GM13977 (cell line): Measurements from ENCODE around the gene CTSO.
A peak's percentile ranks its signal among the peaks of the same experiment; 100 is the strongest.

Source experiments
- DNase-seq: peaks from one replicate; pipeline ENCODE4 v3.0.0; 2012; ENCODE audit warnings: low spot score
- in situ Hi-C: fragments of 300-500 bp; cut with MboI; formaldehyde crosslinking; loops from one replicate; pipeline ENCODE4 v1.12.0; 2022; ENCODE audit warnings: low sequenced_read_pairs, low pct_unique_long_range_greater_than_20kb, mixed read lengths, inconsistent platforms; ENCODE audit not compliant: unreplicated experiment
- TF ChIP-seq, protein P1 (sequence below): IDR thresholded peaks from 2 replicates; pipeline ENCODE4 v1.5.1; 2012; ENCODE audit warnings: mild to moderate bottlenecking, control low read depth; ENCODE audit not compliant: insufficient read depth; ENCODE audit errors: extremely low read depth, missing control alignments

The CTSO gene

DNA sequence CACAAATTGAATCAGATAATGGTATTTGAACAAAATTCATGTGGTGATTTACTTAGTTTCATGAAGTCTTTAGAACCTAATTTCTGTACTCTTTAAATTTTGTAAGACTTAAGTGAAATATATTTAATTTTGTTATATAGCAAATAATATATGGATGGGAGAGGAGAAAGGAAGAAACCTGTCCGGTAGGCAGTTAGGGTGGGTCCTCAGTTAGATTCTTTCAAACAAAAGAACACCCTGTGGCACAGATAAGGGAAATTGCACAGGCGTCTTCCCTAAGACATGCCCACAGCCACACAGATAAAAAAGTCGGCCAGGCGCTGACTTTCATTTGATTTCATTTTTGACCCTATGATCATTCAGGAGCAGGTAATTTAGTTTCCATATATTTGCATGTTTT lies 25.1 kb upstream of the CTSO start:
- no peak for DNase-seq
- in situ Hi-C loops: no loop called here
- TF ChIP-seq, protein P1, sequence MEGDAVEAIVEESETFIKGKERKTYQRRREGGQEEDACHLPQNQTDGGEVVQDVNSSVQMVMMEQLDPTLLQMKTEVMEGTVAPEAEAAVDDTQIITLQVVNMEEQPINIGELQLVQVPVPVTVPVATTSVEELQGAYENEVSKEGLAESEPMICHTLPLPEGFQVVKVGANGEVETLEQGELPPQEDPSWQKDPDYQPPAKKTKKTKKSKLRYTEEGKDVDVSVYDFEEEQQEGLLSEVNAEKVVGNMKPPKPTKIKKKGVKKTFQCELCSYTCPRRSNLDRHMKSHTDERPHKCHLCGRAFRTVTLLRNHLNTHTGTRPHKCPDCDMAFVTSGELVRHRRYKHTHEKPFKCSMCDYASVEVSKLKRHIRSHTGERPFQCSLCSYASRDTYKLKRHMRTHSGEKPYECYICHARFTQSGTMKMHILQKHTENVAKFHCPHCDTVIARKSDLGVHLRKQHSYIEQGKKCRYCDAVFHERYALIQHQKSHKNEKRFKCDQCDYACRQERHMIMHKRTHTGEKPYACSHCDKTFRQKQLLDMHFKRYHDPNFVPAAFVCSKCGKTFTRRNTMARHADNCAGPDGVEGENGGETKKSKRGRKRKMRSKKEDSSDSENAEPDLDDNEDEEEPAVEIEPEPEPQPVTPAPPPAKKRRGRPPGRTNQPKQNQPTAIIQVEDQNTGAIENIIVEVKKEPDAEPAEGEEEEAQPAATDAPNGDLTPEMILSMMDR: no peak

DNA sequence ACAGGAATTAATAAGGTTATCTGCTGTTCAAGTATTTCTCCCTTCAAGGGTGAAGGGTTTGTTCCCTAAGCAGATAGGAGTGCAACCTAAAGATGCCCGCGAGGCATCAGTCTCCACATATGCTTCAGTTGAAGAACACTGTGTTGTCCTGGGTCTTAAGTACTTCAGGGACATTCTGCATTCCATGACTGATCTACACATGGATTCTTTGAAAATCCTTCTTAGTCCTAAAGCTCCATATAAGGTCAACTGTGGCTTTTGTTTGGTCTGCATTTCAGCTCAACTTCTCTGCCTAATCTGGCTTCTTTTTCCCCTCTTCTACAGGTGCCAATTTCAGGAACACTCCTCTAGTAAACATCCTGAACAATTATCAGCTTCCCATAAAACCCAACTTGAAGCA lies 21.8 kb upstream of the CTSO start:
- in situ Hi-C loops: no loop called here
- TF ChIP-seq, protein P1: no peak

DNA sequence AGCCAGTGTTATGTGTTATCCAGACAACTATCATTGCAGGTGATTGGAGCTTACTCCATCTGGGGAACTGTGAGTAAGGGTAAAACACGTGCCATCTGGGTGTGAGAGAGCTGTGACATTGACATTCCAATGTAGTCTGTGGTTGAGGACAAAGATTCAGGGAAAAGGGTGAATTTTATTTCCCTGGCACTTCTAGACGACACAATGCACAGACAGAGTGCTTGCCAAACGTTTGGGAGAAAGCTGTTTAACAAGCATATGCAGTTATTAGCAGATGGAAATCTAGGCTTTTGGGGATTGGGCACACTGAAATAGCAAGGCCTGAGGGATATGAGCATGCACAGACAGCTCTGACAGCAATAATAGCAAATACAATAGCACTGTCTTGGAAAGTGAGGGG lies 21.3 kb upstream of the CTSO start:
- TF ChIP-seq, protein P1: no peak
- no peak for DNase-seq
- in situ Hi-C loops: loop anchor here (25.0 kb wide), 1 partner anchor 412 kb away; no protein-coding TSS in a partner anchor

More for the DNA sequence above, 21.8 kb upstream of the CTSO start:
- no peak for DNase-seq

DNA sequence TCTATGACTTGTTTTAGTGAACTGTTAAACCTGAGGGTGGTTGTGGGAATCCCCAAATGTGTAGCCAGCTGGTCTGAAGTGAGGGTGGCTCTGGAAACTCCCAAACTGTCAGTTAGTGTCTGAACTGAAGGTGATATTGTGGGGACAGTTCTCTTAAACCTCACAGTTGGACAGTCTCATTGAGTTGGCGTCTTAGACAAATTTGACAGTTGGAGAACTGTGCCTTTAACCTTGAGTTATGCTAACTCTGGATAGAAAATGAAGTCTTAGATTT lies 20.7 kb upstream of the CTSO start:
- TF ChIP-seq, protein P1: no peak
- DNase-seq: peak; percentile 45
- in situ Hi-C loops: loop anchor here (25.0 kb wide), 1 partner anchor 413 kb away; no protein-coding TSS in a partner anchor

DNA sequence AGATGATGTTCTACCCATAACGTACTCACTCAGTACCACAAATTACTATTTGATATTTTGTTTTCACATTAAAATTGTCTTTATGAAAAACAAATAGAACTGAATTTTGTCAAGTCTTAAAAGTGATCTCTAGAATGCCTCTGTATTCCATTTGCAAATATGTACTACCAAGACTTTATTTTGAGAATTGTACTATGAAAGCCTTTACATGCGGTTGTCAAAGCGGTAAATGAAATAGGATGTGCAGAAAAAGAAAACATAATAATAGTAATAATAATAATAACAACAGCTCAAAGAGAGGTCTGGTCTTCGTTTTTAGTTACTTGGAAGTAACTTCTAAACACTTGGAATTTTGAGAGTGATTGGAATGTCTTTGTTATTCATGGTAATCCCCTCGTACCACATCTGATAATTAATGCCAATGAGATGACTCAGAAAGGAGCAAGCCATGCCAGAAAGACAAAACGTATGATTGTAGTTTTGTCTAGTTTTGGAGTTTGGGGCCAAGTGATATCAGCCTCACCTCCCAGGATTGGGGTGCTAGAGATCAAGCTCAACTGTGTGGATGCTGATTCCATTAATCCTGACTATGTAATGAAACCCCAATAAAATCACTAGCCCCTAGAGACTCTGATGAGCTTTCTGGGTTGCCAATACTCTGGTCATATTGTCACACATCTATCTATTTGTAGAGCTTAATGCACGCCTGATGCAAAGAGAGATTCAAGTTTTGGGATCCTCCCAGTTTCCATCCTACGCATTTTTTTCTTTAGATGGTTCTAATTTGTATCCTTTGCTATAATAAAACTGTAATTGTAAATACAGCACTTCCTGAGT lies 20.2 kb upstream of the CTSO start:
- no peak for DNase-seq
- TF ChIP-seq, protein P1: no peak
- in situ Hi-C loops: loop anchor here (25.0 kb wide), 1 partner anchor 413 kb away; no protein-coding TSS in a partner anchor

DNA sequence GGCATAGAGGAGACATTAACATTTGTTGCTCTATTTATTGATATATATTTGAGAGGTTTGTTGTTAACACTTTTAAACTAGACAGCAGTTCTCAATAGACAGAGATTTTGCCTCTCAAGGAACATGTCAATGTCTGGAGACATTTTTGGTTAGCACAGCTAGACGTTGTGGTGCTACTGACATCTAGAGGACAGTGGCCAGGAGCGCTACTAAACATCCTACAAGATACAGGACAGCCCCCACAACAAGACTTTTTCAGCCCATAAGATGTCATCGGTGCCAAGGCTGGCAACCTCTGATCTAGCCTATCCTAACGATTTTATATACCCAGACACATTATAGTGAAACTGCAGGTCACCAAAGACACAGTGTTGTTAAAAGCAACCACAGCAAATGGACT lies 18.4 kb upstream of the CTSO start:
- in situ Hi-C loops: loop anchor here (25.0 kb wide), 1 partner anchor 415 kb away; no protein-coding TSS in a partner anchor
- DNase-seq: no peak
- TF ChIP-seq, protein P1: peak; percentile 40
